Measurements from ENCODE around the gene PKP2.
"Not testable (repeated sequence)": the region's sequence is repeated elsewhere in the genome, so short reads cannot be mapped to it uniquely, and the experiment has no call there.

The PKP2 gene

DNA sequence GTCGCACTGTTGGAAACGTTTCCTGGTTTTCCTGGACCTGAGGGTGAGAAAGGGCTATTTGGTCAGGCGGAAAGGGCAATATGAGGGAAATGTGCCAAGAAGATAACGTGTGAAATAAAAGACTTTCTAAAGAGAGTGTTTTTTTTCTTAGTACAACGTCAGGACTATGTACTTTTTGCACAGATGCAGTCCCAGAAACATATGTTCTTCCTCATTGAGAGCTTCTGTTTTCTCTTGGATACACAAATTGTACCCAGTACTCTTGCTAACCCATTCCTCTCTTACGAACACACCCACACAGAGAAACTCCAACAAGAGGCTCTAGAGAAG is 669 bp upstream of the PKP2 start:
- no peak for DNase-seq (ENCODE audit: low read depth in 2 of 2, low spot score in 1 of 2)

DNA sequence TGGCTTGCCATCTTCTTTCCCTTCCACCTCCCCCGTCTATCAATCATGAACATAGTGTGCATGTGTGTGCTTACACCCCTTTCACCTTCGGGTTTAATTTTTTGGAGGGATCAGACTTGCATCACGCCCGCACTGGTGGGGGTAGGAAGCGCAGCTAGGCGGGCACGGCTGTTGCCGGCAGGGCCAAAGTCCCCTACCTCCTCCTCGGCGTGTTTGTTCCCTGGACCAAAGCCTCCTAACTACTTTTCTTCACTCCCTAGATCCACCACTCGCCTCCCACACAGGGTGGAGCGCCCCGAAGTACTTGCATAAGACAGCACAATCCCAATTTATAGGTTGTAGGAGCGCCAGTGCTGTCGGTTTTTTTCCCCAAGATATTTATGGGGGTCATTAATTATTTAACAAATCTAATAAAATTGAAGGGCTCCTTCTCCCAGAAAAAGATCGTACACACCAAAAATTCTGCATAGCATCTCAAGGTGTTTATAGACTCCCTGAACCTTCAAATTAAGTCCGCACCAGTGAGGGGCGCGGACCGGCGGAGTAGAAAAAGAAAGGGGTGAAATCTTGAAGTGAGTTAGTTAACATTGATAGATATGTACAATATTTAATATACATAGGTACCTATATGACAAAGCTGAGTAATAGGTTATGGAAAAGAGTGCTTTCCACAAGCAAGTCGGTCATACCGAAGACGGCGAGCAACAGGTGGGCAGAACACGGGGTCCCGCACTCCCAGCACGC is 717 bp downstream of the PKP2 start:
- DNase-seq (ENCODE audit: low read depth in 2 of 2, low spot score in 1 of 2), result no peak

DNA sequence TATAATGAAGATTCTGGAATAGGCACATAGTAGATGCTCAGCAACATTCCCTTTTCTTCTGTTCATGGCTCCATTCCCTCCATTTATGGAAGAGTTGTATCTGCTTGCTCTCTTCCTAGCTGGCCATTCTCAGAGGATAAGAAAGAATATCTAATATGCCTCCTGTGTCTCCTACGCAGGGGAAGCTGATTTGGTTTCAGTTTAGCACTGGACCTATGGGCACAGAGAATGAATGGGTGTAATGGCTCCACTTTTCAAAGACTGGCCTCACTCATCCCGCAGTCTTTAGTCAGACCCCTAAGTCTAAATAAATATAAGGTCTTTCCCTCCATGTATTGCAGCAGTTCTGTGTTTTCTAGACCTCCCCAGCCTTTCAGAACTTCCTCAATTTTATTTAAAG is 2.0 kb downstream of the PKP2 start:
- no peak for DNase-seq (ENCODE audit: low read depth in 2 of 2, low spot score in 1 of 2)

DNA sequence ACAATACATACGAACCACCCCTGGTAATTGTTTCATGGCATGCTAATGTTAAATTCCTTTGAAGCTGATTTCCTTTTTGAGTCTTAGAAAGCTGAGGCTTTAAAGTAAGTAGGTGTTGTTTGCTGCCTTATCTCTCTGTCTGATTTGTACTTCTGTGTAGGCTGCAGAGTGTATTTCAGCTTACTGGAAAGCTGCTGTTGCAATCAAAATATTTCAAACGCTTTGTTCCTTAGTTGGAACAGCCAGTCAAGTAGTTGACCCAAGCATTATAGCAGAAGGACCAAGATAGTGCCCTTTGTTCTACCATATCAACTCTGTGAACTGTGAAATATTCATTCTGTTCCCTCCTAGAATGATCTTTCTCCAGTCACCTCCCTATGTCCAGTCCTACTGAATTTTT is 3.1 kb downstream of the PKP2 start:
- DNase-seq (ENCODE audit: low read depth in 2 of 2, low spot score in 1 of 2), result no peak

DNA sequence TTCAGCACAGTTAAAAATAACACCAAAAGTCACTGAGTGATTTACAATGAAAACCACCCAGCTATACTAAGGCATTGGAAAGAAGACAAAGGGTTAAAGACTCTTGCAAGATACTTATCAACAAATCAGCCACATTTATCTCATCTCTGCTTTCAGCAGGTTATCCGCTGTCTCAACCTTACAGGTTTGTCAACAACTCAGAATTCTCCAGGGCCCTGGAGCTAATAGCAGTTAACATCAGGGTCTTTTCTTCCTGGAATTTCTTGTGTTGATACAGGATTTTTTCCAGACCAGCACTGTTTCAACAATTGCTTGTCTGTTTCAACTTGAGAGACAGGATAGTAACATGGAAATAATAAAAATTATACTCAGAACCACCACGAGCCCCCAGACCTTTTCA is 3.5 kb downstream of the PKP2 start:
- no peak for DNase-seq (ENCODE audit: low read depth in 2 of 2, low spot score in 1 of 2)

DNA sequence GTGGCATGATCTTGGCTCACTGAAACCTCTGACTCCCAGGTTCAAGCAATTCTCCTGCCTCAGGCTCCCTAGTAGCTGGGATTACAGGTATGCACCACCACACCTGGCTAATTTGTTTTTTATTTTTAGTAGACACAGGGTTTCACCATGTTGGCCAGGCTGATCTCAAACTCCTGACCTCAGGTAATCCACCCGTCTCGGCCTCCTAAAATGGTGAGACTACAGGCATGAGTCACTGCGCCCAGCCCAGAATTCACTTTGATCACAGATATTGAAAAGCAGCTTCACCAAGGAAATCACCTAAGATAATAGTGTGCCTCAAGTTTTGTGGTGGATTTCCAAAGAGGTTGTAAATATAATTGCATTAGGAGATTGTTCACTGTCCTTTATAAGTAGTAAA is 4.2 kb downstream of the PKP2 start:
- not testable (repeated sequence) for DNase-seq (ENCODE audit: low read depth in 2 of 2, low spot score in 1 of 2)

DNA sequence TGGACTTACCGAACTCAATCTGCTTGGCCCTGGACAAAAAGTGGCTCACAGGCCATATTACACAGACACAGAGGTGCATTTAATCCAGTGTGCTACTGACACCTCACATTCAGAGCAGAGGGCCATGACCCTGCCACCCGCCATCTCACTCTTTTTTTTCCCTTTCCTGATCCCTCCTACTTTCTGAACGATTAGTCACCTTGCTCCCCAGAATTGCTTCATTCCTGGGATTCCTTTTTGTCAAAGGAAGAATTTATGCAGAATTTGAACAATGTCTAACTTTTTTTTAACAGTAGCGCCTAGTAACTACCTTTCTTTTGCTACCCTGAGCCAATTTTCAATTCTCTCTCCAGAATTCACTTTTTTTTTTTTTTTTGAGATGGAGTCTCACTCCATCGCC is 4.6 kb downstream of the PKP2 start:
- no peak for DNase-seq (ENCODE audit: low read depth in 2 of 2, low spot score in 1 of 2)

DNA sequence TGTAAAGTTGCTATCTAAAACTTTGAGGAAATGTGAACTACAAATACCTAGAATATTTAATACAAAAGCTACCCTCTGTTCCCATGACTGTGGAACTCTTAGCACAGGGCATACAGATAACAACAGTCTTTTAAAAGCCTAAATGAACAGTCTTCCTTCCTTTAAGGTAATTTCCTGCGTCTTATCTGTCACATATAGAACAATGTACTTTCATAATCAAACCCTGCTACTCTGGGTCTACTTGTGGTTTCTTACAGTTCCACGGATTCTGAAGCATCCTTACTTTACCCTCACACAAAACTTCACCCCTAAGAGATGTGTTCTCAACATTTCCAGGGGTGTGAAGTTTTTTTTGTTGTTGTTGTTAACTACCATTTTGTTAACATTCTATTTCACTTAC is 5.1 kb downstream of the PKP2 start:
- DNase-seq (ENCODE audit: low read depth in 2 of 2, low spot score in 1 of 2), result no peak

DNA sequence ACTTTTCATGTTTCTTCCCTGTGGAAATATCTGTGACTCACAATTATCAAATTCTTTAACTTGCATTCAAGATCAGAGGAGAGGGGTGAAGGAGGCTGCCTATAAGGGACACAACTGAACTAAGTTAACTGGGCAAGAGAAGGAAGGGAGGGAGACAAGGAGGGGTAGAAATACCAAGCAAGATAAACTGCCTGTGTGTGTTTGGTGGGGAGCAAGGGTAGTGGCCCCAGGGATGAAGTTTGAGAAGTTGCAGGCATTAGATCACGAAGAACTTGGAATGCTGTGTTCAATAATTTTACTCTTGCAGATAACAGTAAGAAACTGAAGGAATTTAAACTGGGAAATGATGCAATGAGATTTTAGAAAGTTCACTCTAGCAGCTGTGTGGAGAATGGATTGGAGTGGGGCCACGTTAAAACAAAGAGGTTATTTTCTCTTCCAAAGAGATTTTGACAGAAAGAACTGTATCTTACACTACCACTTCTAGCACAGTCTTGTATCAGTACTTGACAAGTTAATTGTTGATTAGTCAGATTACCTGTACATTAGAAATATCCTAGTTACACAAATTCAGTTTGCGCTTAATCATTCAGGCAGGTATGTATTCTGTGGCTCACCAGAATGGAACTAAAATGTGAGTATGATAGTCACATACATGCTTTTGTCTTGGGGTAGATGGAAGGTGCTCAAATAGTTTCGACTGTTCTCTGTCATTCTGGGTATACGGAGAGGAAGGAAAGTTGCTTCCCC is 7.4 kb downstream of the PKP2 start:
- no peak for DNase-seq (ENCODE audit: low read depth in 2 of 2, low spot score in 1 of 2)

DNA sequence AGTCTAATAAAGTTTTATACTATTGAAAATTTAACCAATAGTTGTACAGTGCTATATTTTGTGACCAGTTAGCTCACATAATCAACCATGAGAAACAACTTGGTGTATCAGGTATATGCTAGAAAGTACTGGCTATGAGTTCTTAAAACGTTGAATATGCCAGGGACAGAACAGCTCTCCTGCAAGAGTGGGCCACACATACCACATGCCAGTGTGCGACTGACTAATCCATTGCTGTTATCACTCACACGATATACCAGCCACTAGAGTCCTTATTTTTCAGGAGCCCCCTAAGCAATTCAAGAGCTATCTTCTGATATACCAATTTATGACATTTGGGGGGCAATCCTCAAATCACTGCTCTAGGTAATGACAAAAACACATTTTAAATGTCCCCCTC is 9.5 kb downstream of the PKP2 start:
- DNase-seq (ENCODE audit: low read depth in 2 of 2, low spot score in 1 of 2), result no peak

DNA sequence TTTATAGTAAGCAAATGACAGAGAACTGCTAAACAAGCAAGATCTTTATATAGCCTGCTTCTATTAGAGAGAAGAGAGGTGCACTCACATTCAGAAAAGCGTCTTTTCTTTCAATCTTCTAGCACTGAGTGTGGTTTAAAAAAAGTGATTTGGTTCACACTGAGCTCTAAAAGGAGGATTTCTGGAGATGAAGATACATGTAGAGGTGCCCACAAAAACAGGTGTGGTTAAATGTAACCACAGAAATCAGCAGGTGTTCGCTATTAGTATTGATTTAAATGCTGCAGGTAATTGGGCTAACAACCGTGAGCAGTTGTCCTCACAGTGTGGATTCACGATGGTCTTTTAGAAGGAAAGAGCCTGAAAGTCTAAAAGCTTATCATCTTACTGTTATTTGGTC is 10.7 kb downstream of the PKP2 start:
- DNase-seq (ENCODE audit: low read depth in 2 of 2, low spot score in 1 of 2), result no peak

DNA sequence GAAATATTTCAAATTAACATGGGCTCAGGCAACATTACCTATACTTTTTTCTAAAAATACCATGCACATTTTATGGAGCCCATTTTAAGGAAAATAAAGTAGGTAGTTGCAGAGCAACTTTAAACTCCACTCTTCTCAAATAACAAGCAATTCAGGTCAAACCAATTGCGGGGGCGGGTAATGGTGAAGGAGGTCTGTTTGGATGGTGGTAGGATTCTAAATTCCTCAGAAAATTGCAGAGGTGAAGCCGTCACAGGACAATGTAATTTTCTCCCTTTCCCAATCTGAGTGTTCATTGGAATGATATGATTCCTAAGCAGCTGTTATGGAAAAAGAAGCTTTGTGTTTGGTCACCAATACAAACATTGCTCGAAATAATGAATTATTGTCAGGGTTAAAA is 11.6 kb downstream of the PKP2 start:
- DNase-seq (ENCODE audit: low read depth in 2 of 2, low spot score in 1 of 2), result no peak

DNA sequence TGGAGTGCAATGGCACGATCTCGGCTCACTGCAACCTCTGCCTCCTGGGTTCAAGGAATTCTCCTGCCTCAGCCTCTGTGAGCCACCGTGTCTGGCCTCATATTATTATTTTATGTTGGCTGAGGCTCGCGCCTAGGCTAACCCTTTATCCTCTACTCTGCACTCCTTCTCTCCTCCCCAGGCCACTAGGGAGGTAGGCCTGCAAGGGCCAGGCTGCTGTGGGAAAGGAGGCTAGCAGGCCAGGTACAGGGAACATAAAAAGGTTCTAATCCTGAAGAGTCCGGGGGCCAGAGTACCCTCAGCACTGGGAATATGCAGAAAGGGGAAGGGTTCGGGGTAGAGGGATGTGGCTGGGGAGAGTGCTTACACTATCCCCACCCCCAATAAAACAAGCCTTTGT is 14.9 kb downstream of the PKP2 start:
- DNase-seq (ENCODE audit: low read depth in 2 of 2, low spot score in 1 of 2), result no peak

DNA sequence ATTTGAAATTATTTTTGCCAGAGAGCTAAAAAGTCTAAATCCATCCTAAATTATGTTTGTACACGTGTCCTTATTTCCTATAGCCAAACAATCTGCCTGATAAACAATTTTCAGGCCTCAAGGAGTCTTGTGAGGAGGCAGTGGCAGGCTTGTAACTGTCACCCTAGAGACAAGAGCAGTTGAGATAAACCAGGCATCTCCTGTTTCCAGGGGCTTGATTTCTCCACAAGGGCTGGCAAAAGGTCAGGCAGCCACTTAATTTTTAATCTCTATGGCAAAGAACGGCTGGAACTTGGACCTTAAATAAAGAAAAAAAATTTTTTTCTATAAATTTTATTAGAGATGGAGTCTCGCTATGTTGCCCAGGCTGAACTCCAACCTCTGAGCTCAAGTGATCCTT is 15.5 kb downstream of the PKP2 start:
- no peak for DNase-seq (ENCODE audit: low read depth in 2 of 2, low spot score in 1 of 2)

DNA sequence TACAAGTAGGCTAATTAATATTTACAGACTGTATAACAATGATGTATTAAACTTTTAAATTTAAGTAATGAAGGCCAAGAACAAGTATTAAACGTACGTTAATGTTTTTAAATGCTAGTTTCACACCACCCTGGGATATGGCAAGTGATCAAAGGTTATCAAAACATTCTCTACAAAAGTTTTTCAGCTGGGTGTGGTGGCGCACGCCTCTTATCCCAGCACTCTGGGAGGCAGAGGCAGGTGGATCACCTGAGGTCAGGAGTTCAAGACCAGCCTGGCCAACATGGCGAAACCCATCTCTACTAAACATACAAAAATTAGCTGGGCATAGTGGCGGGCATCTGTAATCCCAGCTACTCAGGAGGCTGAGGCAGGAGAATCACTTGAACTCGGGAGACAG is 17.5 kb downstream of the PKP2 start:
- not testable (repeated sequence) for DNase-seq (ENCODE audit: low read depth in 2 of 2, low spot score in 1 of 2)

DNA sequence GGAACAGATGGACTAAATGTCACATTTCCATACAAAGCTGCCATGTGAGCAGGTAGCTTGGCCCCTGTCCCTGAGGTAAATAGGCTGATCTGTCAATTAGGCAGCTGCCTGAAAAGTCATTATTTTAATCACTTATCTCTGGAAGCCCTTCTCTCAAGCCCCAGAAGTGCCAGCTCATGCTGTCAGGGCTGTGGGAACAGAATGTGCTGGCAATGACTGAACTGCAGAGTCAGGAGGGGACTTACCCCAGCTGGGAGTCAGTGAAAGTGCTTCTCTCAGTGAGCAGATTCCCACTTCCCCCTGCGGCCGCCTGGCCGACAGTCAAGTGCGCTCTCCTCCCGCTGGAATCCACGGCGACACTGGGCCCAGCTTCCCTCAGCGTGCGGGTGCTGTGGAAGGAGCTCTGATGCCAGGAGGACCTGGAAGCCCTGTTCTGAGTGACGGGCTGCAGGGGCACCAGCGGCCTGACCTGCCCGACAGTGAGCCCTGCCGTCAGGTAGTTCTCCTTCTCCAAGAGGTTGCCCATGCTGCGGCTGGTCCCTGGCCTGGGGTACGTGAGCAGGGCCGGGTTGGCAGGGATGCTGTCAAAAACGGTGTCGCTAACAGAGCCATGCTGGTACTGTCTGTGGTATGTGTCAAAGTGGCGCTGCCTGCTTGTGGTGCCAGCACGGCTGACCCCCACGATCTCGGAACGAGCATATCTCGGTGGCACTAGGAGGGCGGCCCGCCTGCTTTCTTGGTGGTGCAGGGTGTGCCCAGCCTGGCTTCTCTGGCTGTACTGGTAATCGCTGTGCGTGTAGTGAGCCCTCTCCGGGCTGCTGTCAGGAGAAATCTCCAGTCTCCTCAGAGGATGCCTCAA is 18.7 kb downstream of the PKP2 start:
- DNase-seq (ENCODE audit: low read depth in 2 of 2, low spot score in 1 of 2), result no peak

DNA sequence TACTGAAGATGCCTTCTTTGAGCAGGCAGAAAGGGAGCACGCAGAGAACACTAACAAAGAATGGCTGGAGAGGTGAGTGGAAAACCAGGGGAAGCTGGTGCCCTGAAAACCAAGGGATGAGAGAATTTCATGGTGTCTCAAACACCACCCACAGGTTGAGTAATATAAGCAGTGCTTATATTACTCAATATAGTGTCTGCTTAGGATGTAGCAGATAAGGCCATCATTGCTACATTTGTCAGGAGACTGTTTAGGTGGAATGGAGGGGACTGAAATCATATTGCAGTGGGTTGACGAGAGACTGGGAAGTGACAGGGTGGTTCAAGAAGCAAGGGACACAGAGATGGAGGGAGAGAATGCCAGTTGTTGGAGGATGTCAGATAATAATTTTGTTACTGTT is 20.6 kb downstream of the PKP2 start:
- DNase-seq (ENCODE audit: low read depth in 2 of 2, low spot score in 1 of 2), result no peak

DNA sequence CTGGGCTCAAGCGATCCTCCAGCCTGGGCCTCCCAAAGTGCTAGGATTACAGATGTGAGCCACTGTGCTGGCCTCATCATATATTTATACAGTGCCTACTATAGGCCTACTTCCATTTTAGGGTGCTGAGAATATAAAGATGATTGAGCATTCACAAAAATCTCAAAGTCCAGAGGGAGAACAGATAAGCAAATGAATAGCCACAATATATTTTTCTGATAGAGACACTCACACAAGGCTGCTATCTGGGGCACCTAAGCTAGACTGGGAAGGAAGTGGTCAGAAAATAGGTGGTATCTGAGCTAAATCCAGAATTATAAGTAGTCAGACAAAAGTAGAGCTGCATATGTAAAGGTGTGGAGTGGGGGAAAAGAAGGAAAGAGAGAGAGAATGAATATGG is 21.6 kb downstream of the PKP2 start:
- DNase-seq (ENCODE audit: low read depth in 2 of 2, low spot score in 1 of 2), result no peak

DNA sequence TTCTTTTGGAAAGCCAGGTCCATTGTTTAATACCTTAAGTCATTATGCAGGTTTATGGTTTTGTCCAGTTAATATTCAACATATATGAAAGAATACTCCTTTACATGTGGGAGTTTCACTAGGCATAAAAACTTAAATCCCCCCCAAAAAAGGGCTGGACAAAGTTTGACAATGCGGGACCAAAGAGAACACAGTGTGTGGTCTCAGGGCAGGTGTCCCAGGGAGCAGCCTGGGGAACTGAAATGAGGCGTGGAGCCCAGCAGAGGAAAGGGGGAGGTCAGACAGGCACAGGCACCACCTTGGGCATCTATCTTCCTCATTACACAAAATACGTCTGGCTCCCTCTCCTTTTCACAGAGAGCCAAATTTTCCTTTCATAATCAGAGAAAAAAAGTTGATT is 22.5 kb downstream of the PKP2 start:
- DNase-seq (ENCODE audit: low read depth in 2 of 2, low spot score in 1 of 2), result no peak

DNA sequence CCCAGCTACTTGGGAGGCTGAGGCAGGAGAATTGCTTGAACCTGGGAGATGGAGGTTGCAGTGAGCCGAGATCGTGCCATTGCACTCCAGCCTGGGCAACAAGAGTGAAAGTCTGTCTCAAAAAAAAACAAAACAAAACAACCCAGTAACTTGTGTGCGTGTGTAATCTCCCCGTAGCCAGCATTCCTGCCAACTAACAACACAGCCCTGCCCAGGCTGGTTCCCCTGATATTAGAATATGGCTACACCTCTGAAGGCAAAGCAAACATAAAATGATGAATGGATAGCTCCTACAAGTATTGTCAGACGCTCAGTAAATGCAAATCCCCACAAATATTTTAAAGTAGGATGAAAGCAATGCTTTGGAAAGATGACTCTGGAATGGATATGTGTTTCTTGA is 24.2 kb downstream of the PKP2 start:
- not testable (repeated sequence) for DNase-seq (ENCODE audit: low read depth in 2 of 2, low spot score in 1 of 2)

DNA sequence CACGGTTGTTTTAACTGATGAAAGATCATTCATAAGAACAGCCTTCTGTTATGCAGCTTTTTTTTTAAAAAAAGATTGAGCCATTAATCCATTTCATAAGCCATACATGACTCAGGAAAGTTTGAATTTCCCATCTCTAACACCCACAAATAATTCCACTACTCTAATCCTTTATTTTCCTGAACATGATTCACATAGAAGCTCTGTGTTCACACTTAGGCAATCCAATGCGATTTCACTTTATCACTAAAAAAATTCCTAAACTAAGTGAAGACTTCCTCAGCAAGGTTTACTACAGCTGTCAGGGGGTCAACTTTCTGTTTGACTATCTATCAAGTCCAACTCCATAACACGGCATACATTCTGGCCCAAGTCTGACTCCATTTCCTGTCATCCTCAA is 25.9 kb downstream of the PKP2 start:
- DNase-seq (ENCODE audit: low read depth in 2 of 2, low spot score in 1 of 2), result no peak

DNA sequence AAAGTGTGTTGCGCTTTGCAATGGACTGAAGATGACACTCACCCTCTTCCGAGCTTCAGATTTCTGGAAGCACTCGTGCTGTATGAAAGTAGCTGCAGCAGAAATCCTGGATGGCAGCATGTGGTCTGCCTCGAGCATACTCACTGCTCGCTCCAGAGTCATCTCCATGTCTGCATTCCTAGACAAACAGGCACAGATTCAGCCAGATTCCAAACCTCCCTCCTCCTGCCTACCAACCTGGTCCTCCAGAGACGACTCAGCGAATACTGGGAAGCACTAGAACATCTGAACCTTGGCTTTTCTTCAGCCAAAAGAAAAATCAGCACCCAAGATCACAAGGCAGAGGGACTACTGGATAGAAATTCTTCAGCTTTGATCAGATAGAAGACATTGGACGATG is 27.7 kb downstream of the PKP2 start:
- DNase-seq (ENCODE audit: low read depth in 2 of 2, low spot score in 1 of 2), result no peak

All from stimulated activated CD8-positive, alpha-beta memory T cell treated with anti-CD3 and anti-CD28 coated beads, Interleukin-4, amount 100 ng/mL, for 1 hour (primary cell).